NCI-H345 treated with DMSO at 0.1 percent for 48 hours (cell line): ENCODE data around the gene LMF1.
"Not testable (repeated sequence)": the region's sequence is repeated elsewhere in the genome, so short reads cannot be mapped to it uniquely, and the experiment has no call there.

Experiments used
- DNase-seq: peaks from one replicate; lab custom pipeline; 2025; ENCODE audit not compliant: unreplicated experiment; lab: John Stamatoyannopoulos, UW

The LMF1 gene

DNA sequence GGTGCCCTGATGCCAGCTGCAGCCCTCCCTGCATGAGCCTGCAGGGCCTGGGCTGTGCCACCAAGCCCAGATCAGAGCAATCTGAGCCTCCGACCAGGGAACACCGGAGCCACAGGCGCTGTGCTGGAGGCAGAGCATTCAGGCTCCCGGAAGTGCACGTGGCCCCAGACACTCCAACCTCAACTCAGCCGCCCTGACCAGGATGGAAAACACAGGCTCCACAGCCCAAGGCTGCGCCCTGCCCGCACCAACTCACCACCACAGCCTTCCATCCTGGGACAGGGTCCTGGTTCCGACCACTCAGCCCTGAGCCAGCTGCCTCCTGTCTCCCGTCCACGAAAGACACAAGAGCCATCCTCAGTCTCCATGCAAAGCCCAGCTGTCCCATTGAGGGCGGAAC lies 18.5 kb downstream of the LMF1 start:
- DNase-seq: no peak

DNA sequence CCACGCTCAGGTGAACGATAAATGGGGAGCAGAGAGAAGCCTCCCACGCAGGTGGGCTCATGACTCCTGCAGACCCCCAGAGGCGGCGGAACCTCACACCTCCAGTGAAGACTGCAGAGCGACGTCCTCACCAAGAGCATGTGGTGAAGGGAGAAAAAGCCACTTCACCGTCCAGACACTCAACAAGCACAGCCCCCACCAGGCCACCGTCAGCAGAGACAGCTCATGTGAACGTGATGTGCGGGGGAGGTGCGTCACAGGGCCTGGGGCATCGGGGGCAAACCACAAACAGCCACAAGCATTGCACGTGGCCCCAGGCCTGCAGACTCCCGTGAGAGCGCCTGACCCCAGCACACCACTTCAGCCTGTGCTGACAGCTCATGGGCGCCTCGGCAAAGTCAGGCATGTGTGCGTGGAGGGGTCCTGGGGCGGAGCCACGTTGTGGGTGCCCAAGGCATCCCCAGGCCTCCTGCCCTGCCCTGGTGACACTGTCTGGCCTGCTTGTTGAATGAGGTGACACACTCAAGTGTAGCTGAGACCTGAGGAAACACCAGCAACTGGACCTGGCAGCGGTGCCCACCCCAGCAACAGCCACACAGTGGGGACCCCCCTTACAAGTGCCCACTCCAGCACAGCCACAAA lies 19.0 kb downstream of the LMF1 start:
- no peak for DNase-seq

DNA sequence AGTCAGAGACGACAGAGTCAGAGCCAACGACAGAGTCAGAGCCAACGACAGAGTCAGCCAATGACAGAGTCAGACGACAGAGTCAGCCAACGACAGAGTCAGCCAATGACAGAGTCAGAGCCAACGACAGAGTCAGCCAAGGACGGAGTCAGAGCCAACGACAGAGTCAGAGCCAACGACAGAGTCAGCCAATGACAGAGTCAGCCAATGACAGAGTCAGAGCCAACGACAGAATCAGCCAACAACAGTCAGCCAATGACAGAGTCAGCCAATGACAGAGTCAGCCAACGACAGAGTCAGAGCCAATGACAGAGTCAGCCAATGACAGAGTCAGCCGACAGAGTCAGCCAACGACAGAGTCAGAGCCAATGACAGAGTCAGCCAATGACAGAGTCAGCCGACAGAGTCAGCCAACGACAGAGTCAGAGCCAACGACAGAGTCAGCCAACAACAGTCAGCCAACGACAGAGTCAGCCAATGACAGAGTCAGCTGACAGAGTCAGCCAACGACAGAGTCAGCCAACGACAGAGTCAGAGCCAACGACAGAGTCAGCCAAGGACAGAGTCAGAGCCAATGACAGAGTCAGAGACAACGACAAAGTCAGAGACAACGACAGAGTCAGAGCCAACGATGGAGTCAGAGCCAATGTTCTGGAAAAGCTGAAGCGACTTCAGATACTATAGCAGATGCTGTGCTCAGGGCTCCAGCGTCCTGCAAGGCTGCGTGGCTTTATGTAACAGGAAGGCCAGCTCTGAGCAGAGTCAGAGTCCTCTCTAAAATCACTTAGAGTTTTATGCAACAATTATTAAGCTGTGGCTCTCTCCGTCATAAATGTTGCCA lies 19.8 kb downstream of the LMF1 start:
- DNase-seq: not testable (repeated sequence)

DNA sequence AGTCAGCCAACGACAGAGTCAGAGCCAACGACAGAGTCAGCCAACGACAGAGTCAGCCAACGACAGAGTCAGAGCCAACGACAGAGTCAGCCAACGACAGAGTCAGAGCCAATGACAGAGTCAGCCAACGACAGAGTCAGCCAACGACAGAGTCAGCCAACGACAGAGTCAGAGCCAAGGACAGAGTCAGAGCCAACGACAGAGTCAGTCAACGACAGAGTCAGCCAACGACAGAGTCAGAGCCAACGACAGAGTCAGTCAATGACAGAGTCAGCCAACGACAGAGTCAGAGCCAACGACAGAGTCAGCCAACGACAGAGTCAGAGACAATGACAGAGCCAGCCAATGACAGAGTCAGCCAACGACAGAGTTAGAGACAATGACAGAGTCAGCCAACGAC lies 22.0 kb downstream of the LMF1 start:
- DNase-seq: not testable (repeated sequence)

GRCh38 chr16:947922-948303 lies 22.9 kb downstream of the LMF1 start:
- DNase-seq: not testable (repeated sequence)

DNA sequence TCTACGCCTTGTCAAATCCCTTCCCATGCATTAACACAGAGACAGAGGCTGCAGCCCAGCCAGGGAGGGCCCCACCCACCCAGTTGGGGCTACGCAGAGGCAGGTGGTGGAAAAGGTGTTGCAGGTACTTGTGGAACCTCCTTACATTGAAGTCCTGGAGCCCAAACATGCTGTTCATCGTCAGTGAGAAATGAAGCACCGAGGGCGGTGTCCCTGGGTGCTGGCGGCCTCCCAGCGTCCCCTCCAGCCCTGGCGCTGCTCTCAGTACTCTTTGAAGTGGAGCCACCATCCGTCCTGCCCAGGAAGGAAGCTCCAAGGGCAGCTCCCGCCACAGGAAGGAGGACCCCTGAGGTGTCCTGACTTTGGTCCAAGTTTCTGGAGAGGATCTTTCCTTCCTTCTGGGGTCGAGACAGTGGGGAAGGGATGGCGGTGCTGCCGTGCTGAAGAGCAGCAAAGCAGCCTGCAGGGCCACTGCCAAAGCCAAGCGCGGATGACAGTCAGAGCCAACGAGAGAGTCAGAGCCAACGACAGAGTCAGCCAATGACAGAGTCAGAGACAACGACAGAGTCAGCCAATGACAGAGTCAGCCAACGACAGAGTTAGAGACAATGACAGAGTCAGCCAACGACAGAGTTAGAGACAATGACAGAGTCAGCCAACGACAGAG lies 23.4 kb downstream of the LMF1 start:
- DNase-seq: no peak

DNA sequence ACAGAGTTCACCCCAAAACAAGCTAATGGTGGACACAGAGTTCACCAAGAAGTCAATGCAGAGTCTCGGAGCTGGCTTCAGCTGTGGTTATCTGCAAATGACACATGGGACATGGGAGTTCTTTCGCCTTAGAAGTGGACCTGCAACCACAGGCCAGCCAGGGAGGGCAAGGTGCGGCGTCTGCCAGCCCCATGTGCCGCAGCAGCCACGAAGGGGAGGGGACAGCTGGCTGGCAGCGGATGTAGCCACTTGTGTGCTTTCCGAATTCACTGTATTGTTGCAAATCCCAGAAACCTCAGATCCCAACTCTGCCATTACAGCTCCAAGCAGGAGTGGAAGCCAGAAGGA lies 24.8 kb downstream of the LMF1 start:
- no peak for DNase-seq

GRCh38 chr16:945271-946047 lies 25.3 kb downstream of the LMF1 start:
- DNase-seq: no peak

DNA sequence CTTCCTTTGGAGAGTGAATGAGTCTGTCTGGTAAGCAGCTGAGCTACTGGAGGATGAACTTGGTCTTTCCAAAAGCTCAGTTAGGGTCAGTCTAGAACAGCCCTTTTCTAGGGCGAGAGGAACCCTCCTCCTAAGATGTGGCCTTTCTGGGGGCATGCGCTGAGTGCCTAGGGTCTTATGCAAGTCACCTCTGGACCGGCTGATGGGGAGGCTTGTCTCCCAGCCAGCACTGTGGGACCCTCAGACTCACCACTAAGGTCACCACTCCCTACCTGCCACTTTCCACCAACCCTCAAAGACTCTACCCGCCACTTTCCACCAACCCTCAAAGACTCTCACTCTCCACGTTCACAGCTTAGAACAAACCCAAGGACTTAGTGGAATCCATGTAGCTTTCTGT lies 26.8 kb downstream of the LMF1 start:
- no peak for DNase-seq

DNA sequence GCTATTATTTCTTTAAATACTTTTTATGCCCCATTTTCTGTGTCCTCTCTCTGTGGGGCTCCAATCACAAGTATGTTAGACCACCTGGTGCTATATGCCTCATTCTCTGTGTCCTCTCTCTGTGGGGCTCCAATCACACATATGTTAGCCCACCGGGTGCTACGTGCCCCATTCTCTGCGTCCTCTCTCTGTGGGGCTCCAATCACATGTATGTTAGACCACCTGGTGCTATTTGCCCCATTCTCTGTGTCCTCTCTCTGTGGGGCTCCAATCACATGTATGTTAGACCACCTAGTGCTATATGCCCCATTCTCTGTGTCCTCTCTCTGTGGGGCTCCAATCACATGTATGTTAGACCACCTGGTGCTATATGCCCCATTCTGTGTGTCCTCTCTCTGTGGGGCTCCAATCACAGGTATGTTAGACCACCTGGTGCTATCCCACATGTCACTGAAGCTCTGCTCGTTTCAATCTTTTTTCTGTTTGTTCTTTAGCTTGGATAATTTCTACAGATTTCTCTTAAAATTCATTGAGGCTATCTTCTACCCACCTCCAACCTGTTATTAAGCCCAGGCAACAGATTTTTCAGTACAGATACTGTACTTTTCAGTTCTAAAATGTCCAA lies 28.2 kb downstream of the LMF1 start:
- no peak for DNase-seq

- DNase-seq: no peak
Measured at GRCh38 chr16:939941-940340, 30.8 kb downstream of the LMF1 start.

GRCh38 chr16:939311-939710 lies 31.5 kb downstream of the LMF1 start:
- DNase-seq: no peak

DNA sequence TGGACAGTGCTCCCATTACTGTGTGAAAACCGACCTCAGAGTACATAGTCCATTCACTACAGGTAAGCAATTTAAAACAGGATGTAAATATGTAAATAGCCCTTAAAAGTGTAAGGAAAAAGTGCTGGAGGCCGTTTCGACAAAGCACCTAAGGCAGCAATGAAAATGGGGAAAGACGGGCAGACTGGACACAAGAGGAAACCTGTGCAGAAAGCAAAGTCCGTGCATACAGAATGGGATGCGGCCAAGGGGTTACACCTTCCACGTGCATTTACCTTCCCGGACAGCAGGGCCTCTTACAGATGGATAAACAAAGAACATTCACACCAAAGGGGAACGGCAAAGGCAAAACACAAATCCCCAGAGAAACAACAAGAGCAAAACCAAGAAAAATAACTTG lies 32.0 kb downstream of the LMF1 start:
- DNase-seq: no peak

GRCh38 chr16:938136-938535 lies 32.6 kb downstream of the LMF1 start:
- DNase-seq: no peak

GRCh38 chr16:937723-938122 lies 33.1 kb downstream of the LMF1 start:
- DNase-seq: no peak

DNA sequence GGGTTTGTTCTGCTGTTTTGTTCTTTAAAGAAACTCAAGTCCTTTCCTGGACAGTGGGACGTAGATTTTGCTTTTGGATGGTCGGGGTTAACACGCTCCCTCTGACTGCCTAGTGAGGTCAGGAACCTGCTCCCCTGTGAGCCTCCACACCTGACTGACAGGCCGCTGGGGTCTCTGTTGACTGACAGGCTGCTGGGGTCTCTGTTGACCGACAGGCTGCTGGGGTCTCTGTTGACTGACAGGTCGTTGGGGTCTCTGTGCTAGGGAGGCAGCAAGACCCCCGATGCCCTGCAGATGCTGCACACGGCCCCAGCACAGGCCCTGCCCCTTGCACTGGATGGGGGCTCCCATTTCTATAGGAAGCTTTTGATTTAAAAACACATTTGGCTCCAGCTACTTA lies 33.5 kb downstream of the LMF1 start:
- no peak for DNase-seq

DNA sequence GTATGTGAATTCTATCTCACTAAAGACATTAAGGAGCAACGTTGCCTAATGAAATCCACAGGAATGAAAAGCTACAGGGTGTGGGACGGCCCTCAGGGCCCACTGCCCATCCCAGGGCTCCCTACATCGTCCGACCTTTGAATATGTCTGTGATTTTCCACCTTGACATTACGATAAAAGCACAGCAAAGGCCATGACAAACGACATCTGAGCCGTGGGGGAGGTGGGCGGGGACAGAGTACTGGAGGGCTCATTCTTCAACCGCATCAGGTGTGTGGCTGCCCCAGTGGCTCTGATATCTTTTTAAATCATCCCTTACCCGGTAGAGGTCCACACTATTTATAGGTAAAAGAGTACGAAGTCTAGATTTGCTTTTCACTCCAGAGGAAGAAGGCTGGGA lies 35.1 kb downstream of the LMF1 start:
- no peak for DNase-seq

DNA sequence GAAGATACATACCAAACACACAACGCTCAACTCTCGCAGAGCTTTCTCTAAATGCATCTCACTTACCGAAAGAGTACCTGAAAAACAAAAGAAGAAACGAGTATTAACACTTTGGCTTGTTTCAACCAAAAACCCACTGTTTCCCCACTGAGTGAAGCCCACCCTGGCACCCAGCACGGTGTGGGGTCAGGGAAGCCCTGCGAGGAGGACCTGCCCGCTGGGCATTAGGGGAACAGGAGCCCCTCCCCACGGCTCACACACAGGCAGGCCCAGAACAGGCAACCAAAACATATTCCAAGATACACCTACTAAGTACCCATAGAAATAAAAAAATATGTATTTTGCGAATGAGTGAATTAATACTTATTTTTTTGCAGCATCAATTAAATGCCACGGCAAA lies 36.6 kb downstream of the LMF1 start:
- DNase-seq: no peak

GRCh38 chr16:933581-933980 lies 37.2 kb downstream of the LMF1 start:
- no peak for DNase-seq

GRCh38 chr16:932831-933330 lies 37.9 kb downstream of the LMF1 start:
- no peak for DNase-seq
